HepG2 (cell line): ENCODE measurements around the gene MRO. TPM values are rescaled to one million over a fixed set of nuclear protein-coding genes. Genes with fewer than 3 reads are reported as not detected.

Experiments used
- ATAC-seq: fragments of 200-7000 bp; cut with Tn5 transposase; 3 replicates; pipeline ENCODE4 v1.9.1; 2020; ENCODE audit warnings: mild to moderate bottlenecking, moderate library complexity
- BruUV-seq: library from RNA; stranded (reverse); fragments of 400-500 nt; replicated peaks from 2 replicates; lab custom pipeline; 2021; lab: Mats Ljungman, UMichigan
- CTCF ChIA-PET: fragments of 300-600 bp; formaldehyde crosslinking; extraction: SDS; loops from one replicate; lab custom pipeline; 2021; ENCODE audit warnings: low total read pairs, inconsistent platforms, low intra/inter-chr PET ratio; lab: Yijun Ruan, JAX
- POLR2A ChIA-PET: fragments of 350-600 bp; sonication (Branson Sonifier 250); formaldehyde crosslinking; loops from one replicate; lab custom pipeline; 2020; ENCODE audit warnings: antibody characterized with exemption, inconsistent platforms; lab: Yijun Ruan, JAX
- DNase-seq: peaks from one replicate; pipeline ENCODE4 v3.0.0-alpha.2; 2015; ENCODE audit warnings: low spot score
- FAIRE-seq: peaks from 3 replicates; lab custom pipeline; 2011; peaks lifted over from hg19 to GRCh38; lab: Jason Lieb, UNC
- H2AFZ ChIP-seq: one replicate; pipeline ENCODE4 v1.6.1; 2011; ENCODE audit warnings: low read length, inconsistent platforms
- H3K27ac ChIP-seq: fragments of 300-600 bp; 3 replicates; pipeline ENCODE4 v1.8.0; 2011; ENCODE audit warnings: mixed run types, mild to moderate bottlenecking, mixed read lengths, low read length, inconsistent platforms; ENCODE audit not compliant: insufficient read depth; ENCODE audit errors: extremely low read length
- H3K27me3 ChIP-seq, 2 experiments: fragments of 200-600 bp in 1 of 2; 2 replicates in 1 of 2; 3 replicates in 1 of 2; pipeline versions ENCODE4 v1.6.0 to v1.8.0; 2011; ENCODE audit warnings: low read length in 2 of 2, mild to moderate bottlenecking in 2 of 2, moderate library complexity in 2 of 2, inconsistent platforms in 1 of 2; ENCODE audit not compliant: insufficient read depth in 2 of 2, control insufficient read depth in 1 of 2
- H3K36me3 ChIP-seq, 2 experiments: fragments of 200-600 bp in 1 of 2; replicated peaks in 1 of 2; 2 replicates in 1 of 2; 3 replicates in 1 of 2; pipeline versions ENCODE4 v1.5.1 to v1.8.0; 2011; ENCODE audit warnings: low read length in 2 of 2, inconsistent platforms in 1 of 2; ENCODE audit not compliant: insufficient read depth in 2 of 2, control insufficient read depth in 1 of 2
- H3K4me1 ChIP-seq: 2 replicates; pipeline ENCODE4 v1.5.1; 2012; ENCODE audit warnings: low read length, inconsistent platforms; ENCODE audit not compliant: insufficient read depth
- H3K4me2 ChIP-seq: 2 replicates; pipeline ENCODE4 v1.6.0; 2011; ENCODE audit warnings: low read depth, low read length, inconsistent platforms
- H3K4me3 ChIP-seq, 3 experiments: fragments of 200-600 bp in 1 of 3; sonication (generic), shearing (Covaris generic) in 1 of 3; replicated peaks in 1 of 3; 2 replicates each; pipeline ENCODE4 v1.5.1; 2011 to 2016; ENCODE audit warnings: low read length in 3 of 3, inconsistent platforms in 2 of 3, low read depth in 2 of 3, mild to moderate bottlenecking in 2 of 3, control low read depth in 1 of 3, mixed read lengths in 1 of 3; ENCODE audit not compliant: insufficient read depth in 1 of 3
- H3K79me2 ChIP-seq: one replicate; pipeline ENCODE4 v1.6.1; 2011; ENCODE audit warnings: low read length, inconsistent platforms; ENCODE audit not compliant: insufficient read depth
- H3K9ac ChIP-seq: 2 replicates; pipeline ENCODE4 v1.6.0; 2011; ENCODE audit warnings: mild to moderate bottlenecking, low read depth, low read length, inconsistent platforms; ENCODE audit not compliant: insufficient read depth
- H3K9me3 ChIP-seq: 2 replicates; pipeline ENCODE4 v1.5.1; 2012; ENCODE audit warnings: mild to moderate bottlenecking, low read length
- H4K20me1 ChIP-seq: 2 replicates; pipeline ENCODE4 v1.6.0; 2011; ENCODE audit warnings: inconsistent platforms, mild to moderate bottlenecking, low read length, moderate library complexity; ENCODE audit not compliant: insufficient read depth
- ADNP ChIP-seq: sonication (generic); formaldehyde crosslinking; IDR thresholded peaks from 2 replicates; pipeline ENCODE4 v1.4.0; 2020; ENCODE audit warnings: missing genetic modification reagents
- ELK4 ChIP-seq: sonication (generic); formaldehyde crosslinking; IDR thresholded peaks from 2 replicates; pipeline ENCODE4 v1.9.0; 2021; ENCODE audit warnings: missing genetic modification reagents, borderline replicate concordance
- FOXA3 ChIP-seq: IDR thresholded peaks from 2 replicates; pipeline ENCODE4 v1.6.1; 2016; ENCODE audit warnings: missing genetic modification reagents, missing compliant biosample characterization
- HOMEZ ChIP-seq: IDR thresholded peaks from 2 replicates; pipeline ENCODE4 v1.6.1; 2016; ENCODE audit warnings: low read depth
- JUNB ChIP-seq: sonication (generic); formaldehyde crosslinking; IDR thresholded peaks from 2 replicates; pipeline ENCODE4 v1.8.0; 2022; ENCODE audit warnings: missing genetic modification reagents, mild to moderate bottlenecking, borderline replicate concordance
- KDM5A ChIP-seq: fragments of 200-600 bp; sonication (generic); IDR thresholded peaks from 2 replicates; pipeline ENCODE4 v1.7.0; 2018; ENCODE audit warnings: antibody characterized with exemption, mild to moderate bottlenecking, low read length, borderline replicate concordance
- MAFG ChIP-seq: sonication (generic); formaldehyde crosslinking; IDR thresholded peaks from 2 replicates; pipeline ENCODE4 v1.5.1; 2020; ENCODE audit warnings: mild to moderate bottlenecking, missing genetic modification reagents
- MED1 ChIP-seq: sonication (generic); formaldehyde crosslinking; IDR thresholded peaks from 2 replicates; pipeline ENCODE4 v1.4.0; 2020; ENCODE audit warnings: missing genetic modification reagents
- POLR2G ChIP-seq: fragments of 200-400 bp; formaldehyde crosslinking; IDR thresholded peaks from 2 replicates; pipeline ENCODE4 v1.6.1; 2018; ENCODE audit warnings: mild to moderate bottlenecking, low read depth, low read length, moderate library complexity
- RCOR2 ChIP-seq: IDR thresholded peaks from 2 replicates; pipeline ENCODE4 v1.6.1; 2016; ENCODE audit warnings: missing biosample characterization, missing genetic modification reagents
- RFX5 ChIP-seq: IDR thresholded peaks from 2 replicates; pipeline ENCODE4 v1.6.1; 2011; ENCODE audit warnings: low read depth, low read length, improper control_type of control experiment
- SATB2 ChIP-seq: sonication (generic); formaldehyde crosslinking; IDR thresholded peaks from 2 replicates; pipeline ENCODE4 v1.5.0; 2020; ENCODE audit warnings: missing genetic modification reagents
- SMYD3 ChIP-seq: sonication (generic); formaldehyde crosslinking; IDR thresholded peaks from 2 replicates; pipeline ENCODE4 v1.8.1; 2023; ENCODE audit warnings: mild to moderate bottlenecking, missing genetic modification reagents
- ZNF335 ChIP-seq: sonication (generic); formaldehyde crosslinking; IDR thresholded peaks from 2 replicates; pipeline ENCODE4 v1.4.0; 2020; ENCODE audit warnings: missing genetic modification reagents
- ZNF431 ChIP-seq: sonication (generic); formaldehyde crosslinking; IDR thresholded peaks from 2 replicates; pipeline ENCODE4 v1.9.0; 2022; ENCODE audit warnings: missing genetic modification reagents, low read depth, mild to moderate bottlenecking, borderline replicate concordance
- ZNF605 ChIP-seq: sonication (generic); formaldehyde crosslinking; IDR thresholded peaks from 2 replicates; pipeline ENCODE4 v1.8.0; 2022; ENCODE audit warnings: mild to moderate bottlenecking, missing genetic modification reagents
- ZNF724P ChIP-seq: sonication (generic); formaldehyde crosslinking; IDR thresholded peaks from 2 replicates; pipeline ENCODE4 v1.8.0; 2022; ENCODE audit warnings: missing genetic modification reagents, borderline replicate concordance
- WGBS: methylation state at CpG from one replicate; pipeline ENCODE4 v1.1.6; 2017; ENCODE audit warnings: low lambda C conversion rate; 5-methylcytosine and 5-hydroxymethylcytosine counted together
- in situ Hi-C: cut with HindIII; loops from 2 replicates; pipeline ENCODE4 v1.10.0; 2017; ENCODE audit warnings: low pct_unique_long_range_greater_than_20kb; ENCODE audit not compliant: extremely low pct_ligation_motif_present
- intact Hi-C: fragments of 100-400 bp; cut with micrococcal nuclease; formaldehyde crosslinking; loops from one replicate; pipeline ENCODE4 v1.10.0; 2022; ENCODE audit not compliant: unreplicated experiment
- polyA plus RNA-seq, 8 experiments: library from polyadenylated mRNA; depleted of rRNA in 3 of 8; stranded (reverse) in 7 of 8; unstranded in 1 of 8; fragments of >200 nt; fragmentation: Illumina TruSeq in 4 of 8; extraction: Trizol in 4 of 8; gene quantifications; 2 replicates each; pipeline versions ENCODE4 v1.2.1 to v1.2.3, GENCODE V29; 2011 to 2016; ENCODE audit warnings: low read depth in 4 of 8, missing spikeins in 1 of 8, mixed read lengths in 1 of 8; ENCODE audit not compliant: insufficient read depth in 1 of 8
- total RNA-seq, 5 experiments: library from RNA; depleted of rRNA; stranded (reverse); fragments of >200 nt; fragmentation: Illumina TruSeq; extraction: Trizol; gene quantifications; 2 replicates each; pipeline ENCODE4 v1.2.3, GENCODE V29; 2016; ENCODE audit warnings: low read depth in 1 of 5
- TF ChIP-seq, protein P1 (sequence below): IDR thresholded peaks from 2 replicates; pipeline ENCODE4 v1.6.1; 2016; ENCODE audit warnings: missing biosample characterization, missing genetic modification reagents, low read depth

Gene MRO
- total and polyA plus RNA-seq, 2 of the 13 experiments (the other 11 are each of a cell fraction or from before 2014, with no cell fraction given) = not detected

- WGBS = 64% methylated on average over 14 of the region's 14 CpGs
- no TSS peak for BruUV-seq
- no peak overlapping the region for H3K27ac ChIP-seq
- no peak for DNase-seq
- no peaks in the 10 kb centered on the region for H4K20me1 ChIP-seq
- H3K4me2 ChIP-seq = no peak overlapping the region
- H3K27me3 ChIP-seq = no peaks in the 10 kb centered on the region
- H3K4me3 ChIP-seq = no peak overlapping the region
- H3K36me3 ChIP-seq = no peaks in the 10 kb centered on the region
- no peaks in the 10 kb centered on the region for H3K4me1 ChIP-seq
- no peak for TF ChIP-seq RFX5
- TF ChIP-seq ZNF605 = no peak
- TF ChIP-seq KDM5A = no peak
- no peak for TF ChIP-seq SMYD3
- no peak for TF ChIP-seq POLR2G
- no peak for TF ChIP-seq JUNB (CRISPR knock-in tag)
- no peak for TF ChIP-seq ZNF724P
- TF ChIP-seq SATB2 (CRISPR knock-in tag) = no peak
- in situ Hi-C loops = no loop called here
- no peaks in the 10 kb centered on the region for H3K79me2 ChIP-seq
- H2AFZ ChIP-seq = no peak overlapping the region
- peaks cover under 1% of the 10 kb centered on the region; the same call in 1 of the 2 replicates for H3K9me3 ChIP-seq
- no peak for ATAC-seq
- H3K9ac ChIP-seq = no peak overlapping the region
- CTCF ChIA-PET = no interaction called here
- POLR2A ChIA-PET = no interaction called here
- intact Hi-C loops = no loop called here
- no peak for FAIRE-seq
Observed at GRCh38 chr18:50775726-50776125, 44.1 kb downstream of the MRO start.

DNA sequence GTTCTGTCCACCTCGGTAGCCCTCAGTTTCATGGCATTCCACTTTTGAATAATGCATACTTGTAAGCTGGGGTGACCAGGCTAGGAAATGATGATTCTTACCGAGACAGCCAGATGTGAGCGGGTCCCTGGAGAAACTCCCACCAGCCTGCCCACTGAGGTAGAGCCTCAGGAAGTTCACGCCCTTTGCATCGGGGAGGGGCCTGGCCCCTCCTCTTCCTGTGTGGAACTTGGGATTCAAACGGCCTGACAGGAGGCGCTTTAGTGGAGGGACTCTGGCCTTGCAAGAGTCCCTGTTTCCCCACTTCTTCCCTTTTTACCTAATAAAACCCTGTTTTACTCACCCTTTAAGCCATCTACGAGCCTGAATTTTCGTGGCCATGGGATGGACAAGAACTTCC, 44.6 kb downstream of the MRO start:
- 62% methylated on average over 8 of the region's 9 CpGs for WGBS
- no peak overlapping the region for H3K27ac ChIP-seq
- no peak for ATAC-seq
- no peaks in the 10 kb centered on the region for H4K20me1 ChIP-seq
- POLR2A ChIA-PET = no interaction called here
- no peak for DNase-seq
- no peak for FAIRE-seq
- no peak overlapping the region for H3K4me2 ChIP-seq
- no peak overlapping the region for H2AFZ ChIP-seq
- no peak overlapping the region for H3K9ac ChIP-seq
- H3K79me2 ChIP-seq = no peaks in the 10 kb centered on the region
- H3K4me3 ChIP-seq = no peak overlapping the region
- H3K4me1 ChIP-seq = no peaks in the 10 kb centered on the region
- no TSS peak for BruUV-seq
- in situ Hi-C loops = no loop called here
- no peaks in the 10 kb centered on the region for H3K27me3 ChIP-seq
- CTCF ChIA-PET = no interaction called here
- intact Hi-C loops = no loop called here
- no peaks in the 10 kb centered on the region for H3K36me3 ChIP-seq
- peaks cover 6% of the 10 kb centered on the region; the same call in 1 of the 2 replicates for H3K9me3 ChIP-seq
- TF ChIP-seq MAFG (CRISPR knock-in tag) (no peak), ADNP (CRISPR knock-in tag) (no peak), FOXA3 (CRISPR knock-in tag) (no peak), ZNF431 (CRISPR knock-in tag) (no peak), RCOR2 (no peak), ZNF335 (CRISPR knock-in tag) (no peak), HOMEZ (CRISPR knock-in tag) (no peak), MED1 (CRISPR knock-in tag) (no peak), ELK4 (CRISPR knock-in tag) (no peak)
- TF ChIP-seq, protein P1, sequence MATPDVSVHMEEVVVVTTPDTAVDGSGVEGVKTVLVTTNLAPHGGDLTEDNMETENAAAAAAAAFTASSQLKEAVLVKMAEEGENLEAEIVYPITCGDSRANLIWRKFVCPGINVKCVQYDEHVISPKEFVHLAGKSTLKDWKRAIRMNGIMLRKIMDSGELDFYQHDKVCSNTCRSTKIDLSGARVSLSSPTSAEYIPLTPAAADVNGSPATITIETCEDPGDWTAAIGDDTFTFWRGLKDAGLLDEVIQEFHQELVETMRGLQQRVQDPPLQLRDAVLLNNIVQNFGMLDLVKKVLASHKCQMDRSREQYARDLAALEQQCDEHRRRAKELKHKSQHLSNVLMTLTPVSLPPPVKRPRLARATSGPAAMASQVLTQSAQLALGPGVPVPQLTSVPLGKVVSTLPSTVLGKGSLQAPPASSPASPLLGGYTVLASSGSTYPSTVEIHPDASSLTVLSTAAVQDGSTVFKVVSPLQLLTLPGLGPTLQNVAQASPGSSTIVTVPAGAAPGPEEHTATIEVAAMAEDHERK (CRISPR knock-in tag) = no peak
